ENCODE data around the gene GID4.

The GID4 gene

GRCh38 chr17:18089613-18090012 lies 50.4 kb downstream of the GID4 start:
- Mint-ChIP-seq H3K4me1 (ENCODE audit: low read depth) (peaks cover 24% of the 10 kb centered on the region), H3K27ac (peak overlapping the region; percentile 54), H3K9me3 (no peaks in the 10 kb centered on the region), H3K36me3 (ENCODE audit: low read depth) (peaks cover 34% of the 10 kb centered on the region), H3K27me3 (no peaks in the 10 kb centered on the region), H3K4me3 (peak overlapping the region; percentile 98)

GRCh38 chr17:18093616-18094408 lies 54.6 kb downstream of the GID4 start:
- Mint-ChIP-seq H3K27ac (no peak overlapping the region), H3K4me1 (ENCODE audit: low read depth) (peaks cover 12% of the 10 kb centered on the region), H3K27me3 (no peaks in the 10 kb centered on the region), H3K9me3 (no peaks in the 10 kb centered on the region), H3K36me3 (ENCODE audit: low read depth) (peaks cover 54% of the 10 kb centered on the region), H3K4me3 (no peak overlapping the region)

DNA sequence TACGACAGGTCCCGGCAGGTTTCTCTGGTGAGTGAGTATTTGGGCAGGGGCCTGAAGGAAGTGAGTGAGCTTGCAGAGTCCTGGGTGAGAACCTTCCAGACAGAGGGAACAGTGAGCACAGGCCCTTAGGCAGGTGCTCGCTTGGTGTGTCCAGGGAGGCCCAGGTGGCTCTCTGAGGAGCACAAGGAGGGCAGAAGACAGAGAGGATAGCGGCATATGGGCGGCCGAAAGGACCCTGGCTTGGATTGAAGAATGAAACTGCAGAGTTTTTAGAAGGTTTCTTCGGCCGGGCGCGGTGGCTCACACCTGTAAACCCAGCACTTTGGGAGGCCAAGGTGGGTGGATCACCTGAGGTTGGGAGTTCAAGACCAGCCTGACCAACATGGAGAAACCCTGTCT lies 55.2 kb downstream of the GID4 start:
- Mint-ChIP-seq H3K4me1 (ENCODE audit: low read depth) (peaks cover 6% of the 10 kb centered on the region), H3K36me3 (ENCODE audit: low read depth) (peaks cover 59% of the 10 kb centered on the region), H3K27me3 (no peaks in the 10 kb centered on the region), H3K9me3 (no peaks in the 10 kb centered on the region), H3K27ac (no peak overlapping the region), H3K4me3 (no peak overlapping the region)

DNA sequence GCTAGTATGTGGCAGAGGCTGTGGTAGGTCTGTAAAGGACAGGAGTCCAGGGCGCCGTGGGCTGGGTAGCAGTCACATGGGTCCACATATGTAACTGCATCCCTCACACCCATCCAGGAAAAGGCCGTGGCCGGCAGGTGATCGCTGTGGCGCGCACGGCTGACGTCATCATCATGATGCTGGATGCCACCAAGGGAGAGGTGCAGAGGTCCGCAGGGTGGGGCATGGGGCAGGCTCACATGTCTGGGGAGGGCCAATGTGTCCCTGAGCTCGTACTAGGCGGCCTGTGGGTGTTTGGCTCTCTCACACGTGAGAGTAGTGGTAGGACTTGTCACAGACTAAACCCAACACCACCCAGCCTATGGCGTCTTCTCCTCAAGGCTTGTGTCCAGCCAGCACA lies 60.3 kb downstream of the GID4 start:
- H3K36me3 Mint-ChIP-seq (ENCODE audit: low read depth) = peaks cover 32% of the 10 kb centered on the region
- no peak overlapping the region for H3K27ac Mint-ChIP-seq

GRCh38 chr17:18100616-18101015 lies 61.4 kb downstream of the GID4 start:
- no peak overlapping the region for H3K4me3 Mint-ChIP-seq

More for the DNA sequence above, 60.3 kb downstream of the GID4 start:
- Mint-ChIP-seq H3K9me3 (no peaks in the 10 kb centered on the region), H3K4me1 (ENCODE audit: low read depth) (peaks cover 3% of the 10 kb centered on the region), H3K27me3 (no peaks in the 10 kb centered on the region), H3K4me3 (no peak overlapping the region)

DNA sequence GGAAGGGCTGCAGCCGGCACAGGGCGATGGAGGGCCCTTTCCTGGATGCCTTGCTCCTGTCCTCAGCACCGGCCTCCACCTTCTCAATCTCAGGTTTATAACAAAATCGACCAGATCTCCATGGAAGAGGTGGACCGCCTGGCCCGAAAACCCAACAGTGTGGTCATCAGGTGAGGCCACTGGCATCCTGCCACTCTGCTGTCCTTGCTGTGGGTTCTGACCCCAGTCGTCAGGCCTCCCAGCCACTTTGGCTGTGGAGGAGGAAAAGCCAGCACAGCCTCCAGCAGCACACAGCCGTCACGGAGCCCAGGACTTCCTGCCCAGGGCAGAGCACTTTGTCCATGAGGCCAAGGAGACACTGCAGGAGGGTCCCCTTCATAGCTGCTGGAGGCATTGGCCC lies 62.6 kb downstream of the GID4 start:
- Mint-ChIP-seq H3K27ac (no peak overlapping the region), H3K4me3 (no peak overlapping the region), H3K36me3 (ENCODE audit: low read depth) (peaks cover 18% of the 10 kb centered on the region), H3K4me1 (ENCODE audit: low read depth) (peaks cover 3% of the 10 kb centered on the region), H3K27me3 (no peaks in the 10 kb centered on the region), H3K9me3 (no peaks in the 10 kb centered on the region)

More at GRCh38 chr17:18100616-18101015, 61.4 kb downstream of the GID4 start:
- Mint-ChIP-seq H3K36me3 (ENCODE audit: low read depth) (peaks cover 30% of the 10 kb centered on the region), H3K9me3 (no peaks in the 10 kb centered on the region), H3K4me1 (ENCODE audit: low read depth) (peaks cover 3% of the 10 kb centered on the region), H3K27me3 (no peaks in the 10 kb centered on the region), H3K27ac (no peak overlapping the region)

- Mint-ChIP-seq H3K9me3 (no peaks in the 10 kb centered on the region), H3K27ac (no peak overlapping the region), H3K36me3 (ENCODE audit: low read depth) (peaks cover 17% of the 10 kb centered on the region), H3K4me1 (ENCODE audit: low read depth) (peaks cover 3% of the 10 kb centered on the region), H3K27me3 (no peaks in the 10 kb centered on the region), H3K4me3 (no peak overlapping the region)
Observed at GRCh38 chr17:18102640-18103039, 63.4 kb downstream of the GID4 start.

GRCh38 chr17:18105027-18105426 lies 65.8 kb downstream of the GID4 start:
- peaks cover 9% of the 10 kb centered on the region for H3K36me3 Mint-ChIP-seq (ENCODE audit: low read depth)

GRCh38 chr17:18105595-18105994 lies 66.4 kb downstream of the GID4 start:
- no peaks in the 10 kb centered on the region for H3K9me3 Mint-ChIP-seq
- H3K36me3 Mint-ChIP-seq (ENCODE audit: low read depth) = peaks cover 9% of the 10 kb centered on the region
- no peak overlapping the region for H3K27ac Mint-ChIP-seq
- H3K4me3 Mint-ChIP-seq = no peak overlapping the region
- no peaks in the 10 kb centered on the region for H3K27me3 Mint-ChIP-seq
- peaks cover 3% of the 10 kb centered on the region for H3K4me1 Mint-ChIP-seq (ENCODE audit: low read depth)

More at GRCh38 chr17:18105027-18105426, 65.8 kb downstream of the GID4 start:
- no peak overlapping the region for H3K4me3 Mint-ChIP-seq
- no peaks in the 10 kb centered on the region for H3K27me3 Mint-ChIP-seq
- no peaks in the 10 kb centered on the region for H3K9me3 Mint-ChIP-seq
- peaks cover 3% of the 10 kb centered on the region for H3K4me1 Mint-ChIP-seq (ENCODE audit: low read depth)
- H3K27ac Mint-ChIP-seq = no peak overlapping the region

- Mint-ChIP-seq H3K36me3 (ENCODE audit: low read depth) (peaks cover 9% of the 10 kb centered on the region), H3K4me1 (ENCODE audit: low read depth) (peaks cover 3% of the 10 kb centered on the region), H3K4me3 (no peak overlapping the region), H3K9me3 (no peaks in the 10 kb centered on the region), H3K27ac (no peak overlapping the region), H3K27me3 (no peaks in the 10 kb centered on the region)
Observed at GRCh38 chr17:18106211-18106610, 67.0 kb downstream of the GID4 start.

GRCh38 chr17:18107061-18107790 lies 68.0 kb downstream of the GID4 start:
- H3K27me3 Mint-ChIP-seq = no peaks in the 10 kb centered on the region
- H3K4me1 Mint-ChIP-seq (ENCODE audit: low read depth) = peaks cover 3% of the 10 kb centered on the region
- no peak overlapping the region for H3K4me3 Mint-ChIP-seq
- no peak overlapping the region for H3K27ac Mint-ChIP-seq
- H3K9me3 Mint-ChIP-seq = no peaks in the 10 kb centered on the region
- H3K36me3 Mint-ChIP-seq (ENCODE audit: low read depth) = peaks cover 9% of the 10 kb centered on the region

DNA sequence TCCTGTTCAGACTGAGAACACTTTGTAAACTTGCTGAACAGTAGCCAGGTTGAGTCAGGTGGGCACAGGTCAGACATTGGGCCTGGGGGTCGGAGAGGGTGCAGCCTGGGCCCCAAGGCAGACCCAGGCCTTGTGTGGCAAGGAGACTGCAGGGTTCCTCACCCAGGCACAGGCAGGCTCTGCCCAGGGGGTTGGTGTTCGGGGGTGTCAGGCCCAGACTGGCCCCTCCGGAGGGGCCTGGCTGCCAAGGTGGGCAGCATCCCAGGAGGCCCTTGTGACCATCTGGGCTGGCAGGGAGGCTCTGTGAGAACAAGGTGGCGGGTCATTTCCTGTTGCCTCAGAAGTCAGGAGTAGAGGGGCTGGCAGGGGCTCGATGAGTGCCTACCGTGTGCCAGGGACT lies 68.8 kb downstream of the GID4 start:
- H3K4me1 Mint-ChIP-seq (ENCODE audit: low read depth) = peaks cover 3% of the 10 kb centered on the region
- no peaks in the 10 kb centered on the region for H3K27me3 Mint-ChIP-seq
- peaks cover 9% of the 10 kb centered on the region for H3K36me3 Mint-ChIP-seq (ENCODE audit: low read depth)
- no peak overlapping the region for H3K27ac Mint-ChIP-seq
- no peak overlapping the region for H3K4me3 Mint-ChIP-seq
- no peaks in the 10 kb centered on the region for H3K9me3 Mint-ChIP-seq

GRCh38 chr17:18108401-18109312 lies 69.4 kb downstream of the GID4 start, which contains the start of gene MYO15A:
MYO15A (plus strand) TSS chr17:18108756; CDS start chr17:18118801, 10,045 bp downstream.
- Mint-ChIP-seq H3K4me1 (ENCODE audit: low read depth) (no peaks in the 10 kb centered on the region), H3K36me3 (ENCODE audit: low read depth) (peaks cover 9% of the 10 kb centered on the region), H3K9me3 (no peaks in the 10 kb centered on the region), H3K27ac (no peak within 1 kb of the TSS), H3K4me3 (no peak within 1 kb of the TSS), H3K27me3 (no peaks in the 10 kb centered on the region)

DNA sequence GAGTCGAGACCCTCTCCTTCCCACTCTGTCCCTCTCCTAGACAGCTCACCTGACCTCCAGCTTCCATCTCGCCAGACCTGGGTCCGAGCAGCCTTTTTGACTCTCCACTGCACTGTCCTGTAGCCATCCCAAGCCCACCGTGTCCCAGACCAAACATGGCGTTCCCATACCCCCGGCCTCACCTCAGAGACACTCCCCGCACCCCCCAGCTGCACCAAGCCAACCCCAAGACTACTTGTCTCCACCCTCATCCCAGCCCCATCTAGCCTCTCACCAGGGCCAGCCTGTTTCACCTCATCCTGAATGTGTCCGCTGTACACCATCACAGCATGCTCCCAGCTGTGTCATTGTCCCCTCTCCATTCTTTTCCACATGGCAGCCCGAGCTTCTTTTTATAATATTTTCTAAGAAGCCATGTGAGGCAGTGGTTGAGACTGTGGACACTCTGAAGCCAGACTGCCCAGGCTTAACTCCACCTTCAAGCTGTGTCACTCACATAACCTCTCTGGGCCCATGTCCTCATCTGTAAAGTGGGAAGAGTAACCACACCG lies 70.8 kb downstream of the GID4 start:
- no peak overlapping the region for H3K4me3 Mint-ChIP-seq
- H3K9me3 Mint-ChIP-seq = no peaks in the 10 kb centered on the region
- H3K4me1 Mint-ChIP-seq (ENCODE audit: low read depth) = no peaks in the 10 kb centered on the region
- no peak overlapping the region for H3K27ac Mint-ChIP-seq
- no peaks in the 10 kb centered on the region for H3K27me3 Mint-ChIP-seq
- peaks cover 4% of the 10 kb centered on the region for H3K36me3 Mint-ChIP-seq (ENCODE audit: low read depth)
